H1 (cell line): ENCODE measurements around the gene SUMF1. TPM values are rescaled to one million over a fixed set of nuclear protein-coding genes. Genes with fewer than 3 reads are reported as not detected.

Source experiments
- CTCF ChIA-PET: fragments of 300-600 bp; sonication (Branson Sonifier 250); formaldehyde crosslinking; loops from one replicate; lab custom pipeline; 2021; ENCODE audit not compliant: partially characterized antibody; lab: Charles Lee
- POLR2A ChIA-PET: fragments of 300-600 bp; sonication (Branson Sonifier 250); formaldehyde crosslinking; loops from one replicate; lab custom pipeline; 2021; ENCODE audit warnings: inconsistent platforms; ENCODE audit not compliant: partially characterized antibody; lab: Charles Lee
- DNase-seq, 2 experiments: peaks; one replicate each; pipeline versions ENCODE4 v3.0.0 to v3.0.0-alpha.2; 2010 to 2022; ENCODE audit warnings: low spot score in 2 of 2, low read depth in 1 of 2, mixed read lengths in 1 of 2
- FAIRE-seq: peaks from 2 replicates; lab custom pipeline; 2011; peaks lifted over from hg19 to GRCh38; lab: Jason Lieb, UNC
- H2AFZ ChIP-seq: 2 replicates; pipeline ENCODE4 v1.8.1; 2012; ENCODE audit warnings: low read length, inconsistent platforms
- H2AK5ac ChIP-seq: 2 replicates; pipeline ENCODE4 v1.6.1; 2013; ENCODE audit warnings: low read depth, low read length
- H2BK120ac ChIP-seq: replicated peaks from 2 replicates; pipeline ENCODE3; 2013; ENCODE audit warnings: low read depth, low read length, inconsistent platforms
- H2BK12ac ChIP-seq: 2 replicates; pipeline ENCODE4 v1.6.1; 2013; ENCODE audit warnings: low read depth, low read length
- H2BK15ac ChIP-seq: 2 replicates; pipeline ENCODE4 v1.6.1; 2013; ENCODE audit warnings: low read length
- H2BK20ac ChIP-seq: 2 replicates; pipeline ENCODE4 v1.6.1; 2013; ENCODE audit warnings: low read length
- H2BK5ac ChIP-seq: 2 replicates; pipeline ENCODE4 v1.6.1; 2013; ENCODE audit warnings: low read depth, low read length
- H3K14ac ChIP-seq: 2 replicates; pipeline ENCODE4 v1.6.1; 2013; ENCODE audit warnings: inconsistent platforms; ENCODE audit not compliant: insufficient read length
- H3K18ac ChIP-seq: 2 replicates; pipeline ENCODE4 v1.6.1; 2013; ENCODE audit warnings: low read length; ENCODE audit errors: extremely low read depth
- H3K23ac ChIP-seq: 2 replicates; pipeline ENCODE4 v1.6.1; 2013; ENCODE audit warnings: inconsistent platforms; ENCODE audit not compliant: insufficient read length
- H3K23me2 ChIP-seq: 2 replicates; pipeline ENCODE4 v1.6.1; 2013; ENCODE audit warnings: low read depth, low read length
- H3K27ac ChIP-seq: 2 replicates; pipeline ENCODE4 v1.6.1; 2011; ENCODE audit warnings: low read depth, low read length, inconsistent platforms
- H3K27me3 ChIP-seq, 4 experiments: replicated peaks in 1 of 4; 1 replicate in 1 of 4; 2 replicates in 3 of 4; pipeline versions ENCODE4 v1.6.1 to v1.8.1; 2011 to 2013; ENCODE audit warnings: low read length in 3 of 4, mild to moderate bottlenecking in 3 of 4, inconsistent platforms in 2 of 4, mixed read lengths in 2 of 4, moderate library complexity in 1 of 4; ENCODE audit not compliant: control insufficient read depth in 3 of 4, insufficient read depth in 3 of 4; ENCODE audit errors: extremely low read depth in 1 of 4
- H3K36me3 ChIP-seq, 4 experiments: 2 replicates each; pipeline versions ENCODE4 v1.6.1 to v1.8.1; 2011 to 2013; ENCODE audit warnings: mild to moderate bottlenecking in 4 of 4, low read length in 3 of 4, moderate library complexity in 2 of 4, control low read depth in 1 of 4, inconsistent platforms in 1 of 4; ENCODE audit not compliant: insufficient read depth in 4 of 4, control insufficient read depth in 2 of 4
- H3K4ac ChIP-seq: replicated peaks from 2 replicates; pipeline ENCODE3; 2013; ENCODE audit warnings: low read length, low read depth, mixed read lengths, inconsistent platforms; ENCODE audit not compliant: insufficient read length
- H3K4me1 ChIP-seq, 4 experiments: replicated peaks in 1 of 4; 1 replicate in 1 of 4; 2 replicates in 3 of 4; pipeline versions ENCODE4 v1.6.1 to v1.8.1; 2011 to 2013; ENCODE audit warnings: low read length in 3 of 4, inconsistent platforms in 2 of 4, mixed read lengths in 1 of 4; ENCODE audit not compliant: insufficient read depth in 4 of 4, control insufficient read depth in 3 of 4
- H3K4me2 ChIP-seq, 2 experiments: 2 replicates each; pipeline versions ENCODE4 v1.6.1 to v1.8.1; 2011 to 2013; ENCODE audit warnings: low read depth in 2 of 2, low read length in 2 of 2, control low read depth in 1 of 2, inconsistent platforms in 1 of 2, mild to moderate bottlenecking in 1 of 2; ENCODE audit not compliant: insufficient read depth in 1 of 2
- H3K4me3 ChIP-seq, 4 experiments: fragments of 200-600, 300-600 bp in 1 of 4; sonication (generic), shearing (Covaris generic), sonication (Bioruptor Twin) in 1 of 4; 2 replicates each; pipeline versions ENCODE4 v1.5.1 to v1.8.1; 2011 to 2016; ENCODE audit warnings: low read length in 4 of 4, low read depth in 3 of 4, control low read depth in 2 of 4, inconsistent platforms in 2 of 4, mild to moderate bottlenecking in 2 of 4, mixed read lengths in 1 of 4, moderate library complexity in 1 of 4; ENCODE audit not compliant: insufficient read depth in 2 of 4; ENCODE audit errors: extremely low read depth in 1 of 4
- H3K56ac ChIP-seq: replicated peaks from 2 replicates; pipeline ENCODE3; 2013; ENCODE audit warnings: low read depth, mild to moderate bottlenecking, mixed read lengths, low read length, inconsistent platforms; ENCODE audit not compliant: insufficient read length
- H3K79me1 ChIP-seq: 2 replicates; pipeline ENCODE4 v1.6.1; 2013; ENCODE audit warnings: low read depth, low read length, control low read depth
- H3K79me2 ChIP-seq, 2 experiments: 2 replicates each; pipeline versions ENCODE4 v1.6.1 to v1.8.1; 2012 to 2013; ENCODE audit warnings: low read length in 2 of 2, mild to moderate bottlenecking in 2 of 2, inconsistent platforms in 1 of 2; ENCODE audit not compliant: insufficient read depth in 2 of 2, control insufficient read depth in 1 of 2
- H3K9ac ChIP-seq, 4 experiments: replicated peaks in 1 of 4; 1 replicate in 1 of 4; 2 replicates in 3 of 4; pipeline versions ENCODE4 v1.6.1 to v1.8.1; 2011 to 2013; ENCODE audit warnings: low read depth in 3 of 4, low read length in 3 of 4, control low read depth in 2 of 4, mild to moderate bottlenecking in 2 of 4, moderate library complexity in 2 of 4, inconsistent platforms in 1 of 4; ENCODE audit errors: extremely low read depth in 1 of 4
- H3K9me3 ChIP-seq, 2 experiments: 2 replicates each; pipeline versions ENCODE4 v1.6.1 to v1.8.1; 2012 to 2013; ENCODE audit warnings: mild to moderate bottlenecking in 2 of 2, moderate library complexity in 2 of 2, control low read depth in 1 of 2, inconsistent platforms in 1 of 2, low read depth in 1 of 2, low read length in 1 of 2, mixed read lengths in 1 of 2; ENCODE audit not compliant: insufficient read depth in 2 of 2
- H4K20me1 ChIP-seq, 2 experiments: replicated peaks in 1 of 2; 2 replicates each; pipeline versions ENCODE3 to v1.8.1; 2011 to 2013; ENCODE audit warnings: inconsistent platforms in 2 of 2, low read length in 2 of 2, mild to moderate bottlenecking in 1 of 2; ENCODE audit not compliant: insufficient read depth in 2 of 2, control insufficient read depth in 1 of 2
- H4K5ac ChIP-seq: 2 replicates; pipeline ENCODE4 v1.6.1; 2013; ENCODE audit warnings: low read length, low read depth, mixed read lengths, inconsistent platforms; ENCODE audit not compliant: insufficient read length
- H4K8ac ChIP-seq: 2 replicates; pipeline ENCODE4 v1.8.0; 2013; ENCODE audit warnings: mild to moderate bottlenecking, moderate library complexity, low read length, inconsistent platforms; ENCODE audit not compliant: insufficient read depth; ENCODE audit errors: extremely low read depth
- H4K91ac ChIP-seq: replicated peaks from 2 replicates; pipeline ENCODE3; 2013; ENCODE audit warnings: low read length, mixed read lengths, inconsistent platforms; ENCODE audit not compliant: insufficient read length
- KDM1A ChIP-seq: fragments of 200-600, 300-600 bp; sonication (generic); IDR thresholded peaks from 2 replicates; pipeline ENCODE4 v1.7.1; 2016; ENCODE audit warnings: mild to moderate bottlenecking, low read length, borderline replicate concordance
- NRF1 ChIP-seq: IDR thresholded peaks from 2 replicates; pipeline ENCODE4 v1.6.1; 2011; ENCODE audit warnings: mild to moderate bottlenecking, low read depth, low read length, improper control_type of control experiment
- RAD21 ChIP-seq, 2 experiments: IDR thresholded peaks in 1 of 2; conservative IDR thresholded peaks in 1 of 2; 2 replicates each; pipeline ENCODE4 v1.6.1; 2011; ENCODE audit warnings: low read depth in 2 of 2, low read length in 2 of 2, improper control_type of control experiment in 1 of 2, inconsistent platforms in 1 of 2, mild to moderate bottlenecking in 1 of 2, moderate library complexity in 1 of 2
- TAF7 ChIP-seq: optimal IDR thresholded peaks from 2 replicates; pipeline ENCODE3; 2011; ENCODE audit warnings: low read depth, mild to moderate bottlenecking, inconsistent platforms, low read length, moderate library complexity, borderline replicate concordance
- WGBS, 2 experiments: shearing (Covaris generic) in 1 of 2; methylation state at CpG; one replicate each; pipeline versions ENCODE4 v1.1.6 to v1.1.7; 2013 to 2015; ENCODE audit warnings: low lambda C conversion rate in 2 of 2, mixed read lengths in 2 of 2, inconsistent platforms in 1 of 2, low coverage in 1 of 2, missing lambda C conversion rate in 1 of 2; ENCODE audit not compliant: insufficient replicate concordance in 2 of 2, insufficient coverage in 1 of 2, insufficient read length in 1 of 2; ENCODE audit errors: extremely low coverage in 1 of 2, missing lambda C conversion rate in 1 of 2; 5-methylcytosine and 5-hydroxymethylcytosine counted together
- polyA plus RNA-seq, 7 experiments: library from polyadenylated mRNA; depleted of rRNA in 3 of 7; stranded (reverse) in 5 of 7; unstranded in 2 of 7; fragments of >200 nt in 5 of 7; fragments of 200-250 nt in 2 of 7; gene quantifications; 1 replicate in 5 of 7; 2 replicates in 1 of 7; 4 replicates in 1 of 7; pipeline versions ENCODE4 v1.2.1 to v1.2.3, GENCODE V29; 2011 to 2013; ENCODE audit warnings: missing spikeins in 2 of 7, mixed read lengths in 2 of 7
- total RNA-seq: library from RNA; stranded (reverse); fragmentation: NEBNext Ultra II Directional; extraction: Animal tissue kit (Norgen Biotek cat#: 25700); gene quantifications from 2 replicates; pipeline ENCODE4 v1.2.1, GENCODE V29; 2021
- TF ChIP-seq, protein P1 (sequence below): IDR thresholded peaks from 2 replicates; pipeline ENCODE4 v1.6.1; 2012; ENCODE audit warnings: inconsistent platforms
- TF ChIP-seq, protein P2 (sequence below): IDR thresholded peaks from 2 replicates; pipeline ENCODE4 v1.6.1; 2011; ENCODE audit warnings: low read depth, mild to moderate bottlenecking, low read length; ENCODE audit not compliant: insufficient read depth

The SUMF1 gene
- total and polyA plus RNA-seq, 2 of the 8 experiments (the other 6 are each of a cell fraction or from before 2014, with no cell fraction given) = 12.5 to 15.0 TPM

DNA sequence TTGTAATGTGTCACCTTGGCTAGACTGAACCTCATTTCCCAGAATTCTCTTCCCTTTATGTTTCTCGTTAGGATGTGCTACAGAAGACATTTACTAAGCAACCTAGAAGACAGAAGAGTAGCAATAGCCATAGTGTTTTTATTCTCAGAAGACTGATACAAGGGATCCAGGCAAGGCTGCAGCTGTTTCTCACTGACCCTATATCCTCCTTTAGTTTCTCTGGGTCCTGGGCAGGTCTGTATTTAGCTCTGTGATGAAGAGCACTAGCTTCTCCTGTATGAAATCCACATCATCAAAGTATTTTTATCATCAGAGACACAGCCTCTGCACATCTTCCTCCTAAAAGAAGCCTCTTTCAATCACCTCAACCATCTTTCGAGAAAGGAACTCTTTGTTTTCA, 72.5 kb downstream of the SUMF1 start:
- Histone ChIP-seq H3K56ac (no peak overlapping the region), H3K79me2 (no peaks in the 10 kb centered on the region)

More for the DNA sequence above, 72.5 kb downstream of the SUMF1 start:
- no peak overlapping the region for H3K14ac ChIP-seq
- no peak overlapping the region for H4K5ac ChIP-seq
- H3K9ac ChIP-seq = no peak overlapping the region
- H4K20me1 ChIP-seq = no peaks in the 10 kb centered on the region
- H3K4ac ChIP-seq = no peak overlapping the region
- no peak overlapping the region for H2BK15ac ChIP-seq
- no peak overlapping the region for H2AFZ ChIP-seq
- no peak overlapping the region for H3K4me2 ChIP-seq
- H3K18ac ChIP-seq = no peak overlapping the region
- H3K36me3 ChIP-seq = no peaks in the 10 kb centered on the region
- no peak overlapping the region for H3K4me3 ChIP-seq
- H4K8ac ChIP-seq = no peak overlapping the region
- H2BK12ac ChIP-seq = no peak overlapping the region
- no peaks in the 10 kb centered on the region for H3K27me3 ChIP-seq
- TF ChIP-seq, protein P1, sequence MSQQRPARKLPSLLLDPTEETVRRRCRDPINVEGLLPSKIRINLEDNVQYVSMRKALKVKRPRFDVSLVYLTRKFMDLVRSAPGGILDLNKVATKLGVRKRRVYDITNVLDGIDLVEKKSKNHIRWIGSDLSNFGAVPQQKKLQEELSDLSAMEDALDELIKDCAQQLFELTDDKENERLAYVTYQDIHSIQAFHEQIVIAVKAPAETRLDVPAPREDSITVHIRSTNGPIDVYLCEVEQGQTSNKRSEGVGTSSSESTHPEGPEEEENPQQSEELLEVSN = no peak
- TF ChIP-seq KDM1A (no peak), RAD21 (IDR thresholded peaks at IDR 0.05 in 1 of 2, conservative IDR thresholded peaks at IDR 0.05 in 1 of 2; ENCODE audit: low read depth in 2 of 2, low read length in 2 of 2) (no peak), NRF1 (no peak), TAF7 (no peak)
- TF ChIP-seq, protein P2, sequence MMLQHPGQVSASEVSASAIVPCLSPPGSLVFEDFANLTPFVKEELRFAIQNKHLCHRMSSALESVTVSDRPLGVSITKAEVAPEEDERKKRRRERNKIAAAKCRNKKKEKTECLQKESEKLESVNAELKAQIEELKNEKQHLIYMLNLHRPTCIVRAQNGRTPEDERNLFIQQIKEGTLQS = no peak
- peaks cover 0 to 9% (median 3%) of the 10 kb centered on the region in 4 experiments; a peak in 2 of 7 replicates for H3K4me1 ChIP-seq
- H3K27ac ChIP-seq = no peak overlapping the region
- H3K79me1 ChIP-seq = no peaks in the 10 kb centered on the region
- POLR2A ChIA-PET = no interaction called here
- no peak for FAIRE-seq
- H2BK5ac ChIP-seq = no peak overlapping the region
- WGBS, 2 experiments = 94% methylated on average over 2 of the region's 2 CpGs; no CpG with 5 or more reads in 1 of the 2 experiments
- H4K91ac ChIP-seq = no peak overlapping the region
- no peak overlapping the region for H3K23ac ChIP-seq
- no peak overlapping the region for H2BK20ac ChIP-seq
- no peak overlapping the region for H2AK5ac ChIP-seq
- H3K9me3 ChIP-seq = no peaks in the 10 kb centered on the region
- CTCF ChIA-PET = interaction anchor here (1.5 kb wide), 1 partner anchor 44 kb away, joined by 6 read pairs; no protein-coding TSS in a partner anchor
- no peaks in the 10 kb centered on the region; the same call in 1 of the 2 replicates for H3K23me2 ChIP-seq
- no peak for DNase-seq
- H2BK120ac ChIP-seq = no peak overlapping the region
